HG03378 (cell line): ENCODE data around the gene TSHZ2.
"Not testable (repeated sequence)": the region's sequence is repeated elsewhere in the genome, so short reads cannot be mapped to it uniquely, and the experiment has no call there.

ENCODE experiments used
- ATAC-seq: cut with Tn5 transposase; IDR thresholded peaks from one replicate; pipeline ENCODE4 v1.9.1; 2021; ENCODE audit warnings: mild to moderate bottlenecking, moderate library complexity; ENCODE audit not compliant: unreplicated experiment

The TSHZ2 gene

GRCh38 chr20:53399592-53400335 is 427.6 kb downstream of the TSHZ2 start:
- no peak for ATAC-seq

GRCh38 chr20:53402233-53403005 is 430.3 kb downstream of the TSHZ2 start:
- ATAC-seq: no peak

DNA sequence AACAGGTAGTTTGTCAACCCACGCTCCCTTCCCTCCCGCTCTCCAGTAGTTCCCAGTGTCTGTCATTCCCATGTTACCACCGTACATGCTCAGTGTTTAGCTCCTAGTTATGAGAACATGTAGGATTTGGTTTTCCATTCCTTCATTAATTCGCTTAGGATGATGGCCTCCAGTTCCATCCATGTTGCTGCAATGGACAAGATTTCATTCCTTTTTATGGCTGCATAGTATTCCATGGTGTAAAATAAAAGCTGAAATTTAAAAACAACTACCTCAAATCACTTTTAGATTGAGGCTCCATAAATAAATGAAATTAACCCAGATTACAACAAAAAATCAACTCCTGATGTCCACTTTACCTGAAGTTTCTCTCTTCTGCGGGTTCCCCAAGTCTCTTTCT is 430.9 kb downstream of the TSHZ2 start:
- ATAC-seq: no peak

- ATAC-seq: no peak
These were observed 433.0 kb downstream of the TSHZ2 start for GRCh38 chr20:53405139-53405538.

DNA sequence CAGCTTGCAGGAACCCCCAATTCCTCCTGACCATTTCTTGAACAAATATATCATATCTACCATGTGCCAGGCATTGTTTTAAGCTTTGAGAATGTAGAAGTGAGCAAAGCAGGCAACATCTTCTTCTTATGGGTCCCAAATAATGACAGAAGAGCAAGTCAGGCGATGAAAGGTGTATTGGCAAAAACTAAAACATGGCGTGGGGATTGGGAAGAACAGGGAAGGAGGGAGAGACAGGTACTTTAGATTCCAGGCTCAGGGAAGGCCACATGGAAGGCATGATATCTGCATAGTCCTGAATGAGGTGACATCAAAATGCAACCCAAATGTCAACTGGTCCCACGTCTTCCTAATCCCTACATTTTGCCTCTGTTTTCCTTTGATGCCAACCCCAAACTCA is 434.4 kb downstream of the TSHZ2 start:
- no peak for ATAC-seq

- no peak for ATAC-seq
These were observed 436.7 kb downstream of the TSHZ2 start for GRCh38 chr20:53408691-53409446.

DNA sequence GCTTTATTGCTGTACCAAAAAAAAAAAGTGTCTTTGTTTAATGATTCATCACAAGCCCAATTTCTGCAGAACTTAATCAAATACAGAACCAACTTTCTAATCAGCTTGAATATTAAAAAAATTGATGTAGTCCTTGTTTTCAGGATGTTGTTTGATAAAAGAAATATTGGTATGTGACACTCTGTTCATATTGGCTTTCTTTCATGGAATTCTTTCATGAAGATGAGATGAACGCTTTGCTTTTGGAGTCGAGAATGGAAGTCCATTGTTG is 437.2 kb downstream of the TSHZ2 start:
- no peak for ATAC-seq

GRCh38 chr20:53411129-53411528 is 439.0 kb downstream of the TSHZ2 start:
- ATAC-seq: no peak

- no peak for ATAC-seq
These were observed 439.7 kb downstream of the TSHZ2 start for GRCh38 chr20:53411891-53412290.

GRCh38 chr20:53412577-53413185 is 440.5 kb downstream of the TSHZ2 start:
- no peak for ATAC-seq

GRCh38 chr20:53413186-53413631 is 441.1 kb downstream of the TSHZ2 start:
- ATAC-seq: peak; percentile 94

DNA sequence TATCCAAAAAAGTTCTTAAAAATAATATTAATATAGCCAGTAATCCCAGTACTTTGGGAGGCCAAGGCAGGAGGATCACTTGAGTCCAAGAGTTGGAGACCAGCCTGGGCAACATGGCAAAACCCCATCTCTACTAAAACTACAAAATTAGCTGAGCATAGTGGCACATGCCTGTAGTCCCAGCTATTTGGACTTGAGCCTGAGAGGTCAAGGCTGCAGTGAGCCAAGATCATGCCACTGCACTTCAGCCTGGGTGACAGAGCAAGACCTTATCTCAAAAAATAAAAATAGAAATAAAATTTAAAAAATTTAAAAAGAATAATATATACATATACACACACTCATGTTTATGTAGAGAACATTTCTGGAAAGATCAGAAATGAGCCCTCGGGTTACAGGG is 441.7 kb downstream of the TSHZ2 start:
- not testable (repeated sequence) for ATAC-seq

- ATAC-seq: no peak
These were observed 447.7 kb downstream of the TSHZ2 start for GRCh38 chr20:53419693-53420460.

DNA sequence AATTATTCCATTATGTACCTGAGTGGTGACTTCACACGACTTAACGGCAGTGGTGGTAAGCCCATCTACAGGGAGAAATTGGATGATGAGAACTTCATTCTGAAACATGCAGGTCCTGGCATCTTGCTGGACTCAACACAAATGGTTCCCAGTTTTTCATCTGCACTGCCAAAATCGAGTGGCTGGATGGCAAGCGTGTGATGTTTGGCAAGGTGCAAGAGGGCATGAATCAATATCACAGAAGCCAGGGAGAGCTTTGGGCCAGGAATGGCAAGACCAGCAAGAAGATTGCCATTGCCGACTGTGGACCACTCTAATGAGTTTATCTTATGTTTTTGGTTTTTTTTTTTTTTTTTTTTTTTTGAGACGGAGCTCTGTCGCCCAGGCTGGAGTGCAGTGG is 449.2 kb downstream of the TSHZ2 start:
- ATAC-seq: no peak

DNA sequence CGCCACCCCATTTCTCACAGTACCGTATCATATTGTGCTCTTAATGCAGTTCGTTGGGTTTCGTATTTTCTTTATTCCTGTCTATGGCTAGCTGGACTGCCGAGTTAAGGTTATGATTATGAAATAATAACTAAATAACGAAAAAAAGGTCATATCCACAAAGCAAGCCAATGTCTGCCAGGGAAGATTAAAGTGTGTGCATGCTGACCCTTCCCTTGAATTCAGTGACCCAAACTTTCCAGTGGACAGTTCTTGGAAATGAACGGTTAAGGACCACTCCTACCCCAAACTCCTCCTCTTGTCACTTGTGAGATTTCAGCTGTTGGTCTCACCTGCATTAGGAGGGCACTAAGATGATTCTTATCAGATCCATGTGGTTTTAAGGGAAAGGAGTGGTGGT is 449.9 kb downstream of the TSHZ2 start:
- ATAC-seq: no peak

GRCh38 chr20:53423587-53424146 is 451.5 kb downstream of the TSHZ2 start:
- no peak for ATAC-seq

DNA sequence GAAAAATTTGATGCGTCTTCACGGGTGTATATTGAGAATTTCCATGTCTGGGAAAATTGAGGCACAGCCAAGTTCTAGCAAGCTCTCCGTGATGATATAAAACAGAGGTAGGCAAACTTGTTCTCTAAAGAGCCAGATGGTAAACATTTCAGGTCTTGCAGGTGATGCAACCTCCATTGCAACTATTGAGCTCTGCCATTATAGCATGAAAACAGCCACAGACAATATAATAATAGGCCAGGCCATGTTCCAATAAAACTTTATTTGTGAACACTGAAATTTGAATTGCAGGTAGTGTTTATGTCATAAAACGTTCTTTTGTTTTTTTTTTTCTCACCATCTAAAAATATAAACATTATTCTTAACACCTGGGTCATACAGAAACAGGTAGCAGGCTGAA is 453.3 kb downstream of the TSHZ2 start:
- ATAC-seq: no peak

DNA sequence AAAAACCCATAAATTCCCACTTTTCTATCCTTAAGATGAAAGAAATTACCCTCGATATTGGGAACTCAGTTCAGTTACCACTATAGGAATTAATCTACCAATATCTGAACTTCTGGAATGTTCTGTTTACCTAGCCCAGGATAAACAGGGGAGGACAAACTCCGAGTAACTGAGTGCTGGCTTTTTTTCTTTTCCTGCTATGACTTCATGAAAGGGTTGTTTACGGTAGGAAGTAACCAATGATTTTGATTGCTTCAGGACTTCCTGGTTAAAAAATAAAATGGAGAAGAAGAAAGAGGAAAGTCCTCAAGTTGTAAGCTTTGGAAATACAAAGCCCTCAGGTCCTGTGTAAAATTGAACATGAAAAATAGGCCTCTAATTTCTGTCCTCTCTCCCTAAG is 453.8 kb downstream of the TSHZ2 start:
- ATAC-seq: no peak

GRCh38 chr20:53426766-53427312 is 454.7 kb downstream of the TSHZ2 start:
- ATAC-seq: no peak

- no peak for ATAC-seq
These were observed 455.8 kb downstream of the TSHZ2 start for GRCh38 chr20:53427951-53428350.
